Esophagus squamous epithelium (tissue), 4 donors: Measurements from ENCODE around the gene TMEM255B.

Source experiments
- CTCF ChIP-seq, 6 experiments: fragments of 450-650 bp in 4 of 6; fragments of 200-600 bp in 2 of 6; sonication (generic) in 2 of 6; IDR thresholded peaks; one replicate each; pipeline ENCODE4 v1.5.1; 2016 to 2019; ENCODE audit warnings: antibody characterized with exemption in 6 of 6, mild to moderate bottlenecking in 4 of 6, moderate library complexity in 4 of 6
- POLR2A ChIP-seq, 4 donors: fragments of 450-650 bp; IDR thresholded peaks; one replicate each; pipeline ENCODE4 v1.6.1; 2017; ENCODE audit warnings: antibody characterized with exemption in 4 of 4, mild to moderate bottlenecking in 4 of 4, moderate library complexity in 3 of 4

GRCh38 chr13:113846636-113847318 is 87.8 kb downstream of the TMEM255B start:
- TF ChIP-seq CTCF (IDR thresholded peaks at IDR 0.05), result no peak
- no peak for TF ChIP-seq POLR2A (IDR thresholded peaks at IDR 0.05)
